Measurements from ENCODE around the gene CCDC117. TPM values are rescaled to one million over a fixed set of nuclear protein-coding genes. Genes with fewer than 3 reads are reported as not detected.

CCDC117 gene
- total RNA-seq, 1 donor from 2014 or later: 10.7 TPM

GRCh38 chr22:28774378-28774777 is 1.9 kb downstream of the CCDC117 start:
- no peak for TF ChIP-seq CTCF (IDR thresholded peaks at IDR 0.05)
- Histone ChIP-seq H3K36me3 (peaks cover 7 to 28% of the 10 kb centered on the region in 2 donors), H3K4me3 (peak overlapping the region in 1 of 2 donors; percentile 90), H3K9me3 (no peaks in the 10 kb centered on the region), H3K4me1 (peaks cover 3 to 10% of the 10 kb centered on the region in 2 donors), H3K27ac (no peak overlapping the region), H3K27me3 (no peaks in the 10 kb centered on the region)
- intact Hi-C loops (cut with DNase I): loop anchor here (10.0 kb wide), 1 partner anchor 100 kb away; the partner anchor contains the start of gene TTC28
- no peak for DNase-seq (ENCODE audit: low spot score in 2 of 2)

GRCh38 chr22:28779833-28780232 is 7.3 kb downstream of the CCDC117 start:
- H3K36me3 ChIP-seq: peaks cover 43 to 71% of the 10 kb centered on the region in 2 donors
- no peak overlapping the region for H3K4me3 ChIP-seq
- no peaks in the 10 kb centered on the region for H3K9me3 ChIP-seq
- no peak for TF ChIP-seq CTCF (IDR thresholded peaks at IDR 0.05)
- DNase-seq (ENCODE audit: low spot score in 2 of 2): no peak
- H3K4me1 ChIP-seq: peaks cover 0 to 1% of the 10 kb centered on the region in 2 donors
- no peaks in the 10 kb centered on the region for H3K27me3 ChIP-seq
- no peak overlapping the region for H3K27ac ChIP-seq
- intact Hi-C loops (cut with DNase I): loop anchor here (10.0 kb wide), 1 partner anchor 105 kb away; the partner anchor contains the start of gene TTC28

- Histone ChIP-seq H3K9me3 (no peaks in the 10 kb centered on the region), H3K27ac (no peak overlapping the region), H3K4me3 (no peak overlapping the region), H3K27me3 (no peaks in the 10 kb centered on the region), H3K36me3 (peaks cover 47 to 72% of the 10 kb centered on the region in 2 donors), H3K4me1 (no peaks in the 10 kb centered on the region)
- TF ChIP-seq CTCF (IDR thresholded peaks at IDR 0.05): no peak
- intact Hi-C loops (cut with DNase I): no loop called here
- DNase-seq (ENCODE audit: low spot score in 2 of 2): no peak
Measured at GRCh38 chr22:28780296-28780695, 7.8 kb downstream of the CCDC117 start.

- no peak for DNase-seq (ENCODE audit: low spot score in 2 of 2)
- intact Hi-C loops (cut with DNase I): no loop called here
- Histone ChIP-seq H3K4me3 (no peak overlapping the region), H3K9me3 (no peaks in the 10 kb centered on the region), H3K27me3 (no peaks in the 10 kb centered on the region), H3K36me3 (peaks cover 57 to 73% of the 10 kb centered on the region in 2 donors), H3K4me1 (no peaks in the 10 kb centered on the region), H3K27ac (no peak overlapping the region)
- no peak for TF ChIP-seq CTCF (IDR thresholded peaks at IDR 0.05)
Measured at GRCh38 chr22:28783786-28784671, 11.5 kb downstream of the CCDC117 start.

- Histone ChIP-seq H3K27ac (no peak overlapping the region), H3K4me1 (no peaks in the 10 kb centered on the region), H3K36me3 (peaks cover 45 to 63% of the 10 kb centered on the region in 2 donors), H3K9me3 (no peaks in the 10 kb centered on the region), H3K4me3 (no peak overlapping the region), H3K27me3 (no peaks in the 10 kb centered on the region)
- intact Hi-C loops (cut with DNase I): no loop called here
- DNase-seq (ENCODE audit: low spot score in 2 of 2): no peak
- no peak for TF ChIP-seq CTCF (IDR thresholded peaks at IDR 0.05)
Measured at GRCh38 chr22:28788601-28789000, 16.1 kb downstream of the CCDC117 start.
